Stimulated activated CD8-positive, alpha-beta memory T cell treated with anti-CD3 and anti-CD28 coated beads, Interleukin-7, amount 100 ng/mL, for 4 hours (primary cell): Measurements from ENCODE around the gene TMEM150A.
"Not testable (repeated sequence)": the region's sequence is repeated elsewhere in the genome, so short reads cannot be mapped to it uniquely, and the experiment has no call there.

Source experiments
- DNase-seq, 2 donors: peaks; one replicate each; pipeline ENCODE4 v3.0.0-alpha.2; 2020; ENCODE audit warnings: low read depth in 2 of 2

TMEM150A gene, protein sequence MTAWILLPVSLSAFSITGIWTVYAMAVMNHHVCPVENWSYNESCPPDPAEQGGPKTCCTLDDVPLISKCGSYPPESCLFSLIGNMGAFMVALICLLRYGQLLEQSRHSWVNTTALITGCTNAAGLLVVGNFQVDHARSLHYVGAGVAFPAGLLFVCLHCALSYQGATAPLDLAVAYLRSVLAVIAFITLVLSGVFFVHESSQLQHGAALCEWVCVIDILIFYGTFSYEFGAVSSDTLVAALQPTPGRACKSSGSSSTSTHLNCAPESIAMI

DNA sequence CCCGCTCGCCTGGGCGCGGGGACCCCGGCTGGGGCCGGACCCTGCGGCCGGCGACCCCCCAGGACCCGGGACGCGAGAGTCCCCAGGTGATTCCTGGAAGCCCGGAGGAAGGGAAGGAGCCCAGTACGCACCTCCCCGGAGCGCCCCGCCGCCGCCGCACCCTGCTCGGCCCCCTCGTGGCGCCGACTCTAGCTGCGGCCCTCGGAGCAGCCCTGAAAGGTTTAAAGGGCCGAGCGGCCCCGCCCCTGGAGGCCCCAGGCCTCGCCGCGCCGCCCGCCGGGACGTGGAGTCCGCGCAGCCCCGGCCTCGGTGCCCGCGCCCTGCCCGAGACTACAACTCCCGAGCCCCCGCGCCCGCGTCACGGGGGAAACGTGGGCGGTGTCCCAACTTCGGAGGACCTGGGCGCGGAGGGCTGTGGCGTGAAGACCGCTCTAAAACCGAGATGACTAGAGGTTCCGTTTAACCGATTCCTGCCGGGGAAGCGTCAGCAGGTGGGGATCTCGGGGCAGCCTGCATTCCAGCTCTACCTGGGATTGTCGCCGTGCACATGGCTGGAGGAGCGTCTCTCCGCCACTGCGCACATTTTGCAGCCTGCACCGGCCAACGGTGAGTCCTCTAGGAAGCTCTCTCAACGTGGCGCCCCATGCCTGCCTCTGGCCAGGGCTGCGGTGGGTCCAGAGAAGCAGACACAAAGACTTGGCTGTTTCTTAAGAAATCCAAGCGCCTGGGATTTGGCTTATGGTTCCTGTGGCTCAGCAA is at the start of gene TMEM150A:
TSS of gene TMEM150A (minus strand) at position 223 of the 759 bp plus-strand sequence. CDS start 750 bp downstream, outside the sequence.
- peak; percentile 70 to 88 for DNase-seq

DNA sequence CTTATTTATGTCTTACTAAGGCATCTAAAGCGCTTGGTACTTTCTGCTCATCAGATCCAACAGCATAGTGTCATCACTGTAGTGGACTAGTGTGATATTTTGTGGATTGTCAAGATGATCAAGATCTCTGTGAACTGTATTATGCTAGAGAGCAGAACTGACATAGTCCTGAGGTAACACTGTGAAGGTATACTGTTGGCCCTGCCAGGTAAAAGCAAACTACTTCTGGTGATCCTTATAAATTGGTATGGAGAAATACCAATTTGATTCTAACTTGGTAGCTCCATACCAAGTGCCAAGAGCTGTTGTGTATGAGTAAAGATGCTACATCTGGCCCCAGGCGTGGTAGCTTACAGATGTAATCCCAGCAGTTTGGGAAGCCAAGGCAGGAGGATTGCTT is 49.6 kb upstream of the TMEM150A start:
- DNase-seq = no peak

DNA sequence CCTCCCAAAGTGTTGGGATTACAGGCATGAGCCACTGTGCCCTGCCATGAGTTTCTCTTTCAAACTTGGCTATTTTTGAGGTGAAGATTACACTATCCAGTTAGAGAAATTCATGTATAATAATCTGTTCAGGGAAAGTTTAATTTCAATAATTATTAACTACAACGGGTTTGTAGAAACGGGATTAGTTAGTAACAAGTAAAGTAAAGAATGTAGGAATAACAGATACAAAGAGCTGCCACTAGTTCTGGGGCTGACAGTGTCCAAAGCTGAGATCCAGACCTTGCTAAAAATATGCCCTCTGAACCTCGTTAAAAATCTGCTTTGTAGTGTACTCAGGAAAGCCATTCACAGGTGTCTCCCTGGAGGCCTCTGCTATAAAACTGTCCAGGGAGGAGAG is 48.6 kb upstream of the TMEM150A start:
- no peak for DNase-seq

DNA sequence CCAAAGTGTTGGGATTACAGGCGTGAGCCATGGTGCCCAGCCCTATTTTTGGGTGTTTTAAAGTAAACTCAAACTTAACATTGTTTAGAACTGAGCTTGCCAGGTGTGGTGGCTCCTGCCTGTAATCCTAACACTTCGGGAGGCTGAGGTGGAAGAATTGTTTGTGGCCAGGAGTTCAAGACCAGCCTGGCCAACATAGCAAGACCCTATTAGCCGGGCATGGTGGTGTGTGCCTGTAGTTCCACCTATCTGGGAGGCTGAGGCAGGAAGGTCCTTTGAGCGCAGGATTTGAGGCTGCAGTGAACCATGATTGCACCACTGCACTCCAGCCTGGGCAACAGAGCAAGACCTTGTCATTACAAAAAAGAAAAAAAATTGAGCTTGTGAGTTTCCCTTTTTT is 48.0 kb upstream of the TMEM150A start:
- no peak for DNase-seq

DNA sequence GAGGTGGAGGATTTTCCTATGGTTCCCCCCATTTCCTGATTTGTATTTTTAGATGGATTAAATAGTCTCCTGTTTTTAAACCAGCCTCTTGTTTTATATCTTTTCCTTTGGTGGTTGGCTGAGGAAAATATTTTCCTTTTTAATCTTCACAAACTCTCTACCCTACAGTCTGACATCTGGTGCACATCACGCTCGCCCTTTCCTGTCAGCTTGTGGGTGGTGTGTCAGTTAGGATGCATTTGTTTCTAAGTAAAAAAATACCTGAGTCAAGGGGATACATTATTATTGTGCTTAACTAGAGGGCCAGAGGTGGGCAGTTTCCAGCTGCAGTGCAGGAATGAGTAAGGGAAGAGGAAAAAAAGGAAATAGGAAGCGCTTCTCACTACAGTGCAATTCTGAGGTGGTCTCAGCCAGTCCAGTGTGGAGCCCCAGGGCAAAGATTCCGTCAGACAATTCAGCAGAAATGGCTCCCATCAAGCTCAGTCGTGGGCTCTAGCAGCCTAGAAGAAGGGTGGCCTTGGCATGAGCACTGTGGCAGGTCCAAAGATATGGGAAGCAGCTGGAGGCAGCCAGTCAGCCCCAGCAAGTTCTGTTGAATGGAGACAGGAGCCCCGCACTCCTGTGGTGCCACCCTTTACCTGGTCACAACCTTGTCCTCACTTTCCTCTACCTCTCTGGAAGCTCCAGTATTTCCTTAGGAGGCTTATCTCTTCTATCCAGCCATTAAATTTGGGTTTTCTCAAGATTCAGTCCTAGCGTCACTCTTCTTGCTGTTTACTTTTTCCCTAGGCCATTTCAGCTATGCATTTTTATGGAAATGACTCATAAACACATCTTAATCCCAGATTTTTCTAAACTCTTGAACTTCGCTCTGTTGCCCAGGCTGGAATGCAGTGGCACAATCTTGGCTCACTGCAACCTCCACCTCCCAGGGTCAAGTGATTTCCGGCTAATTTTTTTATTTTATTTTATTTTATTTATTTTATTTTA is 47.0 kb upstream of the TMEM150A start:
- DNase-seq = no peak

DNA sequence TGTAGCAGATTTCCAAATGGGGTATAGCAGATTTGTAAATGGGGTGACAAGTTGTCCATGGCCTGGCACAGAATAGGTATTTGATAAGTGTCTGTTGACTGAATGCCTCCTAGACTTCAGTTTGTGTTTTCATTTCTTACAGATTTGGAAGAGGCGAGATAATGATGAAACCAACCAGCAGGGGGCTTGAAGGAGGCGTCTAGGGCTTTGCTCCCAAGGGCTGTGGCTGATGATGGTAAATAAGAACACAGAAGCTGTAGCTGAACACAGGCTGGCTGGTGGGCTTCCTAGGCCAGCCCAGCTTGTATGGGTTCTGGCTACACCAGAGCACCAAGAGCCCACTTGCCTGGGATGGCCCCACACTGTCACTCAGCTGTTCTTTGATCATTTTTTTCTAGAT is 46.1 kb upstream of the TMEM150A start:
- no peak for DNase-seq

DNA sequence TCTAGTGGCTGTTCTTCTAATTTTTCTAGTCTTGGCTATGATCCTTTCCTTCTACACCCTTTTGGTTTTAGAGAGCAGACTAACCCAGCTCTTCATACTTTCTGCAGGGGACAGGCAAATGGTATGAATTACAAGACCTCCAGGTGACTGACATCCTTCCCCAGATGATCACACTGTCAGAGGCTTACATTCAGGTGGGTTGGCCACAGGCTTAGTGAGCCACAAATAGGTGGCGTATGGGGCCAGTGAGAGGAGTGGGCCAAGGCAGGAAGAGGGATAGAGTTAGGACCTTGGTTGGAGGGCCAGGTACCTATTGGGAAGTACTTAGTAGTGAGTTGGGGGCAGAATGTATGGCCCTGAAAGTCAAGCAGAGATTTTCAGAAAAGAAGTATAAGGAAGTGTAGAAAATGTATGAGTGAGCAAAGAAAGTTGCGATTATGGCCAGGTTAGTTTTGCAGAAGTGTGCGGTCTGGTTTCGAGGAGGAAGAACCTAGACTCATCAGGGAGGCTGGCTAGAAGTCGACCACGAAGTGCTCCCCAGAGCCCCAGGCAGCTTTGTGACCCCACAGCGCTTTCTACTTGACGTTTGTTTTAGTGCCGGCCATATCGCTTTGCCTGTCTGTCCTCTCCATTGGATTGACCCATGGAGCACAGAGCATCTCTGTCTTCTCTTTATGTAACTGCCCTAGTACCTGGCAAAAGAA is 45.5 kb upstream of the TMEM150A start:
- no peak for DNase-seq

DNA sequence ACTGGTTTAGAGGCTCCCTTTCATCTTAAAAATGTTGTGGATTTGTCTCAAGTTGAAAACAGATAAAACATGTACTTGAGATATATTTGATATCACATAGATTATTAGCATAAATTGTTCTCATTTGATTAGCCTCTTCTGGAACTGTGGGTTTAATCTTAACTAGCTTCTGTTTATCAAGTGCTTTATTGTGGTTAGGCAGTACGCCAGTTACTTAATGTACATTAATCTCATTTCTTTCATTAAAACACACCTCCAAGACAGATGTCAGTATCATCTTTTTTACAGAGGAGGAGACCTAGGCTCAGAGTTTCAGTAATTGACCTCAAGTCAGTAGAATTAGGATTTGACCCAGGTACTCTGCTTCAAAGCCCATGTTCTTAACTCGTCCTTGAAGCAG is 43.7 kb upstream of the TMEM150A start:
- no peak for DNase-seq

DNA sequence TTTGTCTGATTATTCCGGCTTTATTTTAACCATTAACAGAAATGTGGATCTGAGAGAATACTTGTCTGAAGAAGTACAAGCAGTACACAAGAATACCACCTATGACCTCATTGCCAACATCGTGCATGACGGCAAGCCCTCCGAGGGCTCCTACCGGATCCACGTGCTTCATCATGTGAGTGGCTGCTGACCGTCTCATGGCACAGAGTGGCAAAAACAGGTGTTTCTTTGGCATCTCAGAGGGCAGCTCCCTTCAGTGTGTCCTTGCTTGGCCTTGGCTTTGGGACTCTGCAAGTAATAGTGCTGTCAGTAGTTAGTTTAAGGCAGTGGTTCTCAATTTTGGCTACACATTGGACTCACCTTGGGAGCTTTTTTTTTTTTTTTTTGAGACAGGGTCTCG is 42.4 kb upstream of the TMEM150A start:
- no peak for DNase-seq

DNA sequence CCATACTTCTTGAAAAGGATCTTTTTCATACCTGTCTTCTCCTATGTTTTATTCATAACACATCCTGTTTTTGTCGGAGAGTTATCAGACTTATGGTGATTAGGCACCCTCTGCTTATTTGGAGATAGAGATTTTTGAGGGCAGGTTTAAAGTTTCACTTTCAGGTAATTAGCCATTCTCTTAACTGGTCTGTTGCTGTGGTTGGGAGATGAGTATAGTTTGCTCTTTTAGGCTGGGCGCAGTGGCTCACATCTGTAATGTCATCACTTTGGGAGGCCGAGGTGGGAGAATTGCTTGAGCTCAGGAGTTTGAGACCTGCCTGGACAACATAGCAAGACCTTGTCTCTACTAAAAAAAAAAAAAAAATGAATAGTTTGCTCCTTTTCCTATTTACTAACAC is 40.2 kb upstream of the TMEM150A start:
- no peak for DNase-seq

DNA sequence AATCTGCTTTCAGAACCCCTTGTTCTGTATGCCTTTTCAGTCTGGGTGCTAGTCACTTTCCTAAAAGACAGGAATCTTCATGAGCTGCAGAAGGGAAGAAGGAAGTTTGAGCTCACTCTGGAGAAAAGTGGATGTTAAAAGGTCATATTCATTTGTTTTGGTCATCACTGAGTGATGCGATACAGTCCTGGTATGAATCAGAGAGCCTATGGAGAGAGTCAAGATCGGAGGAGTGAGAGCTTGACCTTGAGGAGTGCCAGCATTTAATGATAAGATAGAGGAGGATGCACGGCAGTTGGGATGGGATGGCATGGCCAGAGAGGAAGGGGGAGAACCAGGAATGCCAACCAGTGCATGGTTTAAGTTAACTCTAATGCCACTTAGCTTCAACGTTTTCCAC is 33.1 kb upstream of the TMEM150A start:
- no peak for DNase-seq

DNA sequence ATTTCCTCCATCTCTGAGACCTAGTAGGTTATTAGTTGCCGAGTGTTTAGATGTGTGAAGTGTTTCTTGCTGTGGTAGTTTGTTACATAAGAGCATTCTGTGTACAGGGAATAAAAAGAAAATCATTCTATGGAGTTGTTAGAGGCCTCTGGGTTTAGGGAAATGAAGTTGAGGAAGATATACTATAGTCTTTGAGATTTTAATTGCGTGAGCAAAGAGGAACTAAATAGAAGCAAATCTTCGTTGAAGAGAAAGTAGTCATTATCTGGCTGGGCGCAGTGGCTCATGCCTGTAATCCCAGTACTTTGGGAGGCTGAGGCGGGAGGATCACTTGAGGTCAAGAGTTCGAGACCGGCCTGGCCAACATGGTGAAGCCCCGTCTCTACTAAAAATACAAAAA is 32.5 kb upstream of the TMEM150A start:
- DNase-seq = no peak

DNA sequence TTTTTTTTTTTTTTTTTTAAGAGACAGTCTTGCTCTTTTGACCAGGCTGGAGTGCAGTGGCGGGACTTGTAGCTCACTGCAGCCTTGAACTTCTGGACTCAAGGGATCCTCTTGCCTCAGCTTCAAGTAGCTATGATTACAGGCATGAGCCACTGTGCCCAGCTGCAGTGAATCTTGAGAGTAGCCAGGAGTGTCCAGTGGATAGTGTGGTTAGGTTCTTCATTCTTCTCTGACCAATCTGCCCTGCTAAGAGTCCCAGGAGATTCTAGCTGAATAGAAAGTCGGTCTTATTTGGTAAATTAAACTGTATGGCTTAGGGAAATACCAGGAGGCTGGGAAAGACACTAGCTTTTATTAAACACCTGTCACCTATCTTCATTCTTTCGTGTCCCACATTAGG is 28.8 kb upstream of the TMEM150A start:
- no peak for DNase-seq

DNA sequence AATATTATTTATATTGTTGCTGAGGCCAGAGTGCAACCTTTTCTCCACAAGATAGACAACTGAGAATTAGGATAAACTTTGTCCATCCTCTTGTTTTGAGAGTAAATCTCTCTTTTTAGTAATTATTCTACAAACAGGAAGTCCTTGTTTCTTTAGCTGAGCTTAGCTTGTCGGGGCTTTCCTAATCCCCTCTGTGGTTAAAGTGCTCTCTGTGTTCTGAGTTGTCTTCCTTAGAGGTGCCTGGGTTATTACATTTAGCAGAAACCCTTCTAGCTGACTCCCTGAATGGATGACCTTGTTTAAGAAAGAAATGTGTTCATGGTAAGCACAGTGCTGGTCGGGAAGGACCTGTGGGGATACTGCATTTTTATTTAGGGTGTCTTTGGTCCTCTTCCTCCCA is 26.2 kb upstream of the TMEM150A start:
- DNase-seq = no peak

DNA sequence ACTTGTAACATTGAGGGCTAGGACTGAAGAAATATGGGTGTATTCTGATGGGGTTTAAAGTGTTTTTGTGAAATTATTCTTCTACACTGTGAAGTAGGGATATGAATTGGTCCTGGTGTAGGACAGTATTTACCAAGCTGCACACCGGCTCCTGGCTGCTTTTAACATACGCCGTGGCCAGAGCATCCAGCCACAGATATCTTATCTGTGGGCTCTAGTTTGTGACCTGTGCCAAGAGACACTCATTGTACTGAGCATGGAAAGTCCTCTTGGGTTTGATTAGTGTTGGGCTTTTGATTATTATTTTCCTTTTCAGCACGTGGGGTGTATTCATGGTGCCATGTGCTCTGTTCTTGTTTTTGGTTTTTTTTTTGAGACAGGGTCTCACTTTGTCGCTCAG is 21.5 kb upstream of the TMEM150A start:
- DNase-seq = no peak

DNA sequence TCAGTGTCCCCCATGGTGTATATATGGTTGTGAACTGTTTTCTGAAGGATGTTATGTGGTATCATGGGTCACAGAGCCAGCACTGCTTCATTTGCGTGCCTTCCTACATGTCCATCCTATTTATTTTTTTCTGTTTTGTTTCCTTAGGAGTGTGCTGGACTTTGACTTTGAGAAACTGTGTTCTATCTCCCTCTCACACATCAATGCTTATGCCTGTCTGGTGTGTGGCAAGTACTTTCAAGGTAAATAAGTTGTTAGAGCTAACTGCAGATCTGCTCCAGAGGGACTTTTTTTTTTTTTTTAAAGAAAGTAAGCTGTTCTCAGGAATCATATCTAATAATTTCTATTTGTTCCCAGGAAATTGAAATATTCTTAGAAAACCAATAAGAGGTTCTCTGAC is 18.8 kb upstream of the TMEM150A start:
- no peak for DNase-seq

DNA sequence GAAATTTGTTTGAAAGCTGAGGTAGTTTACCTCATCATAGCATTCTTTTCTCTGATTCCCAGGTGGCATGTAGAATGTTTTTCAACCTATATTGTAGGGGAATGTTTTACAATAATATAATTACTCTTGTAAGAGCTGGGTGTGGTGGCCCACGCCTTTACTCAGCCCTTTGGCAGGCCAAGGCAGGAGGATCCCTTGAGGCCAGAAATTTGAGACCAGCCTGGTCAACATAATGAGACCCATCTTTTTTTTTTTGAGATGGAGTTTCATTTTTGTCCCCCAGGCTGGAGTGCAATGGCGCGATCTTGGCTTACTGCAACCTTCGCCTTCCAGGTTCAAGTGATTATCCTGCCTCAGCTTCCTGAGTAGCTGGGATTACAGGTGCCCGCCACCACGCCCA is 17.1 kb upstream of the TMEM150A start:
- no peak for DNase-seq

DNA sequence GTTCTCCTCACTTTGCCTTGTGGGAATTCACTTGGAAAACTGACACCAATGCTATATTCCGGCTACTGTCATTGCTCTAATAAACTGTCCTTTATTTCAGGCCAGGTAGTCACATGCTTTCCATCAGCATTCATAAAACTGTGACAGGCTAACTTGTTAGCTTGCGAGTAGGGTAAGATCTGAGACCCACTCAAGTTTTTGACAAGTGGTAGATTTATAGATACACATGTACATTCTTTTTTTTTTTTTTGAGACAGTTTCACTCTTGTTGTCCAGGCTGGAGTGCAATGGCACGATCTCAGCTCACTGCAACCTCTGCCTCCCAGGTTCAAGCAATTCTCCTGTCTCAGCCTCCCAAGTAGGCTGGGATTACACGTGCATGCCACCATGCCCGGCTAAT is 15.2 kb upstream of the TMEM150A start:
- not testable (repeated sequence) for DNase-seq

DNA sequence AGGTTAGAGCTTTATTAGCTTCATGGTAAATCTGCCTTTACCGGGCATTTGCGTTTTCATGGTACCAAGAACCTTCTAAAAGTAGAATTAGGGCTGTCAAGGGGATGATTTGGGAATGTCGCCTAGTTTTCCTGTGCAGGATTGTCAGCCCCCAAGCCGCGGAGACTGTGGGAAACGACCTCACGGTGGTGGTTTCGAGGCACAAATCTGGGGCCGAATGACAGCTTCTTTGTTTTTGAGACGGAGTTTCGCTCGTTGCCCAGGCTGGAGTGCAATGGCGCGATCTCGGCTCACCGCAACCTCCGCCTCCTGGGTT is 12.9 kb upstream of the TMEM150A start:
- DNase-seq = no peak

DNA sequence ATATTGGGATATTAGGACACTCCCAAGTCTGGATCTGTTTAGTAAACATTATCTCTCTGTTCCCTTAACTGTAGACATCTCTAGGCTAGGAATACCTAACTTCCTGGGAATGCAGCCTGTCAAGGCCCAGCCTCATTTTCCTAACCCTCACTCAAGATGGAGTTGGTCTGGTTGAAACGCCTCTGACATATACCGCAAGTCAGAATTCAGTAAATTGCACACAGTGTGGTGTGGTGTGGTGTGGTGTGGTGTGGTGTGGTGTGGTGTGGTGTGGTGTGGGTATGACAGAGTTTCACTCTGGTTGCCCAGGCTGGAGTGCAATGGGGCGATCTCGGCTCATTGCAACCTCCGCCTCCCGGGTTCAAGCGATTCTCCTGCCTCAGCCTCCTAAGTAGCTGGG is 12.3 kb upstream of the TMEM150A start:
- DNase-seq = not testable (repeated sequence)

DNA sequence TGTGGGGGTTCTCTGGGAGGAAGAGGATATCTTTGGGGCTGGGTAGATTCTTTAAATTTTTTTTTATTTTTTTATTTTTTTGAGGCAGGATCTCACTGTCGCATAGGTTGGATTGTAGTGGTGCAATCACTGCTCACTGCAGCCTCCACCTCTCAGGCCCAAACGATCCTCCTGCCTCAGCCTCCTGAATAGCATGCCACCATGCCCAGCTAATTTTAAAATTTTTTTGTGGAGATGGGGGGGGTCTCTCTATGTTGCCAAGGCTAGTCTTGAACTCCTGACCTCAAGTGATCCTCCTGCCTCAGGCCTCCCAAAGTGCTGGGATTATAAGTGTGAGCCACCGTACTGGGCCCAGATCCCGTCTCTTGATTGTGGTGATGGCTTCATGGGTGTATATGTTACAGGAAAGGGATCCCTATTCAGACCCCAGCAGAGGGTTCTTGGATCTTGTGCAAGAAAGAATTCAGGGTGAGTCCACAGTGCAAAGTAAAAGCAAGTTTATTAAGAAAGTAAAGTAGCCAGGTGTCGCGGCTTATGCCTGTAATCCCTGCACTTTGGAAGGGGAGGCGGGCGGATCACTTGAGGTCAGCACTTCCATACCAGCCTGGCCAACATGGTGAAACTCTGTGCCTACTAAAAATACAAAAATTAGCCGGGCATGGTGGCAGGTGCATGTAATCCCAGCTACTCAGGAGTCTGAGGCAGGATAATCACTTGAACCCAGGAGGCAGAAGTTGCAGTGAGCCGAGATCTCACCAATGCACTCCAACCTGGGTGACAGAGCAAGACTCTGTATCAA is 11.4 kb upstream of the TMEM150A start:
- no peak for DNase-seq
